GM18526 (cell line): Measurements from ENCODE around the gene GPX4.

Experiments used
- POLR2A ChIP-seq: IDR thresholded peaks from 3 replicates; pipeline ENCODE4 v1.6.1; 2011; ENCODE audit not compliant: insufficient read length; ENCODE audit errors: extremely low read depth

Gene GPX4

GRCh38 chr19:1102407-1103131 lies 1.2 kb upstream of the GPX4 start:
- no peak for TF ChIP-seq POLR2A

GRCh38 chr19:1103132-1103707 lies 574 bp upstream of the GPX4 start:
- TF ChIP-seq POLR2A = no peak

- TF ChIP-seq POLR2A = no peak
Measured at GRCh38 chr19:1104311-1105007, 665 bp downstream of the GPX4 start.

GRCh38 chr19:1105008-1105872 lies 1.4 kb downstream of the GPX4 start:
- TF ChIP-seq POLR2A = peak; percentile 0

GRCh38 chr19:1105873-1106840 lies 2.4 kb downstream of the GPX4 start:
- TF ChIP-seq POLR2A = no peak

GRCh38 chr19:1106841-1107660 lies 3.3 kb downstream of the GPX4 start:
- peak; percentile 7 for TF ChIP-seq POLR2A

GRCh38 chr19:1107661-1108261 lies 4.0 kb downstream of the GPX4 start:
- no peak for TF ChIP-seq POLR2A

- TF ChIP-seq POLR2A = no peak
Measured at GRCh38 chr19:1108291-1109031, 4.7 kb downstream of the GPX4 start.

- TF ChIP-seq POLR2A = no peak
Measured at GRCh38 chr19:1109032-1109551, 5.3 kb downstream of the GPX4 start.

- TF ChIP-seq POLR2A = no peak
Measured at GRCh38 chr19:1109697-1110671, 6.2 kb downstream of the GPX4 start.
